Glutamatergic neuron (in vitro differentiated cells): ENCODE measurements around the gene CHST11. TPM values are rescaled to one million over a fixed set of nuclear protein-coding genes. Genes with fewer than 3 reads are reported as not detected.

ENCODE experiments used
- DNase-seq: peaks from one replicate; pipeline ENCODE4 v3.0.0; 2022
- H3K27ac Mint-ChIP-seq: one replicate; pipeline ENCODE4 v1.8.0; 2020; ENCODE audit warnings: mild to moderate bottlenecking, mixed read lengths, inconsistent platforms; ENCODE audit not compliant: unreplicated experiment
- H3K27me3 Mint-ChIP-seq: one replicate; pipeline ENCODE4 v1.8.0; 2020; ENCODE audit warnings: mild to moderate bottlenecking, moderate library complexity, mixed read lengths, inconsistent platforms; ENCODE audit not compliant: unreplicated experiment
- H3K36me3 Mint-ChIP-seq: one replicate; pipeline ENCODE4 v1.8.0; 2020; ENCODE audit warnings: mild to moderate bottlenecking, mixed read lengths, inconsistent platforms; ENCODE audit not compliant: unreplicated experiment
- H3K4me1 Mint-ChIP-seq: one replicate; pipeline ENCODE4 v1.8.0; 2020; ENCODE audit warnings: mild to moderate bottlenecking, low read depth, mixed read lengths, inconsistent platforms; ENCODE audit not compliant: unreplicated experiment
- H3K4me3 Mint-ChIP-seq: one replicate; pipeline ENCODE4 v1.8.0; 2020; ENCODE audit warnings: mild to moderate bottlenecking, mixed read lengths, inconsistent platforms; ENCODE audit not compliant: unreplicated experiment
- H3K9me3 Mint-ChIP-seq: one replicate; pipeline ENCODE4 v1.8.0; 2020; ENCODE audit warnings: mild to moderate bottlenecking, moderate library complexity, mixed read lengths, inconsistent platforms; ENCODE audit not compliant: unreplicated experiment
- total RNA-seq: library from RNA; stranded (reverse); fragmentation: NEBNext Ultra II Directional; extraction: Animal tissue kit (Norgen Biotek cat#: 25700); gene quantifications from one replicate; pipeline ENCODE4 v1.2.1, GENCODE V29; 2021; ENCODE audit not compliant: unreplicated experiment
- TF ChIP-seq, protein P1 (sequence below): fragments of 200-600 bp; sonication (generic); IDR thresholded peaks from one replicate; pipeline ENCODE4 v1.5.0; 2021; ENCODE audit not compliant: partially characterized antibody, unreplicated experiment

CHST11 gene
- total RNA-seq, 1 donor from 2014 or later: 11.5 TPM

DNA sequence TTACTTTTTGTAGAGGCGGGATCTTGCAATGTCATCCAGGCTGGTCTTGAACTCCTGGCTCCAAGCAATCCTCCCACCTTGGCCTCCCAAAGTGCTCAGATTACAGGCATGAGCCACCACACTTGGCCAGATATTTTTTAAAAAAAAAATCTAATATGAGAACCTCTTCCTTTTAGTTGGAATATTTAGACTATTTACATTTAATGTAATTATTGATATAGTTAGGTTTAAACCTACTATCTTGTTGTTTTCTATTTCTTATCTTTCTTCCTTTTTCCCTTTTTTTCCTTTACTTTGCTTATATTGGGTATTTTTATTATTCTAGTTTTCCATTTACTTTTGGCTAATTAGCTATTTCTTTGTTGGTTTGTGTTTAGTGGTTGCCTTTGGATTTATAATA is 315.6 kb downstream of the CHST11 start:
- no peaks in the 10 kb centered on the region for H3K27me3 Mint-ChIP-seq

GRCh38 chr12:104775731-104776231 is 319.0 kb downstream of the CHST11 start:
- peaks cover 16% of the 10 kb centered on the region for H3K36me3 Mint-ChIP-seq
- peaks cover 7% of the 10 kb centered on the region for H3K9me3 Mint-ChIP-seq
- no peak overlapping the region for H3K4me3 Mint-ChIP-seq
- no peaks in the 10 kb centered on the region for H3K27me3 Mint-ChIP-seq
- DNase-seq: no peak
- no peaks in the 10 kb centered on the region for H3K4me1 Mint-ChIP-seq
- H3K27ac Mint-ChIP-seq: no peak overlapping the region
- TF ChIP-seq, protein P1, sequence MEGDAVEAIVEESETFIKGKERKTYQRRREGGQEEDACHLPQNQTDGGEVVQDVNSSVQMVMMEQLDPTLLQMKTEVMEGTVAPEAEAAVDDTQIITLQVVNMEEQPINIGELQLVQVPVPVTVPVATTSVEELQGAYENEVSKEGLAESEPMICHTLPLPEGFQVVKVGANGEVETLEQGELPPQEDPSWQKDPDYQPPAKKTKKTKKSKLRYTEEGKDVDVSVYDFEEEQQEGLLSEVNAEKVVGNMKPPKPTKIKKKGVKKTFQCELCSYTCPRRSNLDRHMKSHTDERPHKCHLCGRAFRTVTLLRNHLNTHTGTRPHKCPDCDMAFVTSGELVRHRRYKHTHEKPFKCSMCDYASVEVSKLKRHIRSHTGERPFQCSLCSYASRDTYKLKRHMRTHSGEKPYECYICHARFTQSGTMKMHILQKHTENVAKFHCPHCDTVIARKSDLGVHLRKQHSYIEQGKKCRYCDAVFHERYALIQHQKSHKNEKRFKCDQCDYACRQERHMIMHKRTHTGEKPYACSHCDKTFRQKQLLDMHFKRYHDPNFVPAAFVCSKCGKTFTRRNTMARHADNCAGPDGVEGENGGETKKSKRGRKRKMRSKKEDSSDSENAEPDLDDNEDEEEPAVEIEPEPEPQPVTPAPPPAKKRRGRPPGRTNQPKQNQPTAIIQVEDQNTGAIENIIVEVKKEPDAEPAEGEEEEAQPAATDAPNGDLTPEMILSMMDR: no peak

More for the DNA sequence above, 315.6 kb downstream of the CHST11 start:
- H3K9me3 Mint-ChIP-seq: peaks cover 5% of the 10 kb centered on the region
- H3K27ac Mint-ChIP-seq: no peak overlapping the region
- H3K4me3 Mint-ChIP-seq: no peak overlapping the region
- no peaks in the 10 kb centered on the region for H3K4me1 Mint-ChIP-seq
- no peak for DNase-seq
- TF ChIP-seq, protein P1: no peak
- H3K36me3 Mint-ChIP-seq: peaks cover 8% of the 10 kb centered on the region

DNA sequence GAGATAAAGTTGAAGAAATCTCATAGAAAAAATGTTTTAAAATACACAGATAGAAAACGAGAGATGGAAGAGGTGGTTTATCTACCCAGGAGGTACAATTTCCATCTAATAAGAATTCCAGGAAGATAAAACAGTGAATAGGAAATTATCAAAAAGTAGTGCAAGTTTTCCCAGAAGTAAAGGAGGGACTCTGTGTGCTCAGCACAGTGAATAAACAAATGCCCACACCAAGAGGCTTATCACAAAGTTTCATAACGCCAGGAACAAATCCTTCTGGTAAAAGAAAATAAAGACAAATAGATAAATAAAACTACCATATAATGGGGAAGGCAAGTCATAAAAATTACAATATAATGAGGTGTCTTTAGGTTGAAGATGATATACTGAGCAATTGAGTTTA is 322.4 kb downstream of the CHST11 start:
- Mint-ChIP-seq H3K27me3 (no peaks in the 10 kb centered on the region), H3K27ac (no peak overlapping the region), H3K9me3 (peaks cover 2% of the 10 kb centered on the region), H3K4me3 (no peak overlapping the region), H3K36me3 (peaks cover 7% of the 10 kb centered on the region), H3K4me1 (no peaks in the 10 kb centered on the region)
- TF ChIP-seq, protein P1: no peak
- no peak for DNase-seq

DNA sequence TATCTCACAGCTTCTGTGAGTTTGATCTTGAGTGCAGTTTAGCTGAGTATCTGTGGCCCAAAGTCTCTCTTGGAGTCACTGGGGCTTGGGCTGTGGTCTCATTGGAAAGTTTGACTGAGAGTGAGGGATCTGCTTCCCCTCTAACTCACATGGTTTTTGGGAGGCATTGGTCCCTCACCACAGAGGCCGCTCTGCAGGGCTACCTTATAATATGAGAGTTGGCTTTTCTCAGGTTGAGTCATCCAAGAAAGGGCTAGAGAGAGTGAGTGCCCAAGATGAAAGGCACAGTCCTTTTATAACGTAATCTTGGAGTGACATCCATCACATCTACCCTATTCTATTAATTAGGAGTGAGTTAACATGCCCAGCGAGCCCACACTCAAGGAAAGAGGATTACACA is 325.5 kb downstream of the CHST11 start:
- TF ChIP-seq, protein P1: no peak
- Mint-ChIP-seq H3K4me3 (no peak overlapping the region), H3K4me1 (no peaks in the 10 kb centered on the region), H3K27ac (no peak overlapping the region), H3K27me3 (no peaks in the 10 kb centered on the region), H3K9me3 (peaks cover 2% of the 10 kb centered on the region), H3K36me3 (peaks cover 7% of the 10 kb centered on the region)
- DNase-seq: no peak

GRCh38 chr12:104784592-104784991 is 327.8 kb downstream of the CHST11 start:
- no peaks in the 10 kb centered on the region for H3K27me3 Mint-ChIP-seq
- peaks cover 2% of the 10 kb centered on the region for H3K4me1 Mint-ChIP-seq
- H3K9me3 Mint-ChIP-seq: peaks cover 2% of the 10 kb centered on the region
- no peak overlapping the region for H3K4me3 Mint-ChIP-seq
- TF ChIP-seq, protein P1: no peak
- no peak for DNase-seq
- no peak overlapping the region for H3K27ac Mint-ChIP-seq
- H3K36me3 Mint-ChIP-seq: peaks cover 5% of the 10 kb centered on the region
